Thyroid gland (tissue), 4 donors: ENCODE data around the gene KIRREL3. TPM values are rescaled to one million over a fixed set of nuclear protein-coding genes. Genes with fewer than 3 reads are reported as not detected.

ENCODE experiments used
- DNase-seq, 2 donors: peaks; one replicate each; pipeline ENCODE4 v3.0.0-alpha.2; 2019
- H3K27ac ChIP-seq, 3 donors: fragments of 200-600 bp; sonication (generic); 1 replicate in 2 of 3; 2 replicates in 1 of 3; pipeline ENCODE4 v1.5.1; 2016 to 2019; ENCODE audit warnings: mild to moderate bottlenecking in 1 of 3, moderate library complexity in 1 of 3
- H3K27me3 ChIP-seq: fragments of 200-600 bp; sonication (generic); one replicate; pipeline ENCODE4 v1.5.1; 2019
- H3K36me3 ChIP-seq, 2 donors: fragments of 200-600 bp; sonication (generic); one replicate each; pipeline ENCODE4 v1.5.1; 2016 to 2019
- H3K4me1 ChIP-seq, 2 donors: fragments of 200-600 bp; sonication (generic); one replicate each; pipeline ENCODE4 v1.5.1; 2017 to 2019
- H3K4me3 ChIP-seq, 3 donors: fragments of 200-600 bp; sonication (generic); replicated peaks in 1 of 3; 1 replicate in 2 of 3; 2 replicates in 1 of 3; pipeline ENCODE4 v1.5.1; 2016; ENCODE audit warnings: mild to moderate bottlenecking in 1 of 3
- H3K9me3 ChIP-seq: fragments of 200-600 bp; sonication (generic); one replicate; pipeline ENCODE4 v1.5.1; 2017
- POLR2A ChIP-seq, 2 donors: fragments of 450-650 bp; IDR thresholded peaks; one replicate each; pipeline ENCODE4 v1.6.1; 2017; ENCODE audit warnings: antibody characterized with exemption in 2 of 2, mild to moderate bottlenecking in 2 of 2, moderate library complexity in 1 of 2
- WGBS, 2 donors: methylation state at CpG; one replicate each; pipeline ENCODE4 v1.1.5; 2017; 5-methylcytosine and 5-hydroxymethylcytosine counted together
- intact Hi-C: fragments of 100-400 bp; cut with DNase I; formaldehyde crosslinking; loops from one replicate; pipeline ENCODE4 v1.15.1; 2023
- total RNA-seq, 4 donors: library from RNA; depleted of rRNA; stranded (reverse); fragments of >200 nt; gene quantifications; one replicate each; pipeline ENCODE4 v1.2.3, GENCODE V29; 2016
- TF ChIP-seq, protein P1 (sequence below), 6 experiments: fragments of 200-600 bp in 3 of 6; fragments of 450-650 bp in 3 of 6; sonication (generic) in 3 of 6; IDR thresholded peaks; one replicate each; pipeline ENCODE4 v1.5.1; 2016 to 2019; ENCODE audit warnings: antibody characterized with exemption in 6 of 6, mild to moderate bottlenecking in 2 of 6, inconsistent platforms in 1 of 6, moderate library complexity in 1 of 6

Gene KIRREL3
- total RNA-seq, 4 donors from 2014 or later = 0.78 TPM; not detected in 3

GRCh38 chr11:126611438-126611837, 389.1 kb downstream of the KIRREL3 start:
- Histone ChIP-seq H3K9me3 (no peaks in the 10 kb centered on the region), H3K27ac (no peak overlapping the region), H3K27me3 (no peaks in the 10 kb centered on the region), H3K4me1 (no peaks in the 10 kb centered on the region), H3K4me3 (no peak overlapping the region), H3K36me3 (no peaks in the 10 kb centered on the region)
- no peak for DNase-seq
- TF ChIP-seq, protein P1, sequence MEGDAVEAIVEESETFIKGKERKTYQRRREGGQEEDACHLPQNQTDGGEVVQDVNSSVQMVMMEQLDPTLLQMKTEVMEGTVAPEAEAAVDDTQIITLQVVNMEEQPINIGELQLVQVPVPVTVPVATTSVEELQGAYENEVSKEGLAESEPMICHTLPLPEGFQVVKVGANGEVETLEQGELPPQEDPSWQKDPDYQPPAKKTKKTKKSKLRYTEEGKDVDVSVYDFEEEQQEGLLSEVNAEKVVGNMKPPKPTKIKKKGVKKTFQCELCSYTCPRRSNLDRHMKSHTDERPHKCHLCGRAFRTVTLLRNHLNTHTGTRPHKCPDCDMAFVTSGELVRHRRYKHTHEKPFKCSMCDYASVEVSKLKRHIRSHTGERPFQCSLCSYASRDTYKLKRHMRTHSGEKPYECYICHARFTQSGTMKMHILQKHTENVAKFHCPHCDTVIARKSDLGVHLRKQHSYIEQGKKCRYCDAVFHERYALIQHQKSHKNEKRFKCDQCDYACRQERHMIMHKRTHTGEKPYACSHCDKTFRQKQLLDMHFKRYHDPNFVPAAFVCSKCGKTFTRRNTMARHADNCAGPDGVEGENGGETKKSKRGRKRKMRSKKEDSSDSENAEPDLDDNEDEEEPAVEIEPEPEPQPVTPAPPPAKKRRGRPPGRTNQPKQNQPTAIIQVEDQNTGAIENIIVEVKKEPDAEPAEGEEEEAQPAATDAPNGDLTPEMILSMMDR (IDR thresholded peaks at IDR 0.05) = no peak
- no peak for TF ChIP-seq POLR2A (IDR thresholded peaks at IDR 0.05)
- WGBS, 2 donors = 86 to 92% methylated on average over 8 of the region's 8 CpGs
- intact Hi-C loops = no loop called here

DNA sequence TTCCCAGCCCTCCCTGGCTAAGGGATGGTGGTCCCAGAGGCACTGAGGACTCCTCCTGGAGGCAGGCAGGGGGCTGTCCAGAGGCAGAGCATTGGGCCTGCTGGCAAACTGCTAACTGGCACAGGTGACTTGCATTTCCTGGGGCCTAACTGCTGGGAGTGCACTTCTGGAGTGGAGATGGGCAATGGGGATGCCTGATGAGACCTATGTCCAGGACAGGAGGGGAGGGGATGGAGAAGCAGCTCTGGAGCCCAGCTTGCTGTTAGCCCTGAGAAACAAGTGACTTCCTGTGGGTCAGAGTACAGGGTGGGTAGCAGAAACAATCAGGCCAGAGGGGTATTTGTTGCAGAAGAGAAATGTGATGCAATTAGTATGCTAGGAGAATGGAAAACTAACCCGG, 391.9 kb downstream of the KIRREL3 start:
- no peaks in the 10 kb centered on the region for H3K36me3 ChIP-seq
- WGBS, 2 donors = 50 to 75% methylated on average over 1 of the region's 1 CpG
- H3K4me3 ChIP-seq = no peak overlapping the region
- H3K4me1 ChIP-seq = no peaks in the 10 kb centered on the region
- no peaks in the 10 kb centered on the region for H3K9me3 ChIP-seq
- TF ChIP-seq, protein P1 (IDR thresholded peaks at IDR 0.05) = no peak
- no peak for TF ChIP-seq POLR2A (IDR thresholded peaks at IDR 0.05)
- intact Hi-C loops = no loop called here
- no peak for DNase-seq
- H3K27ac ChIP-seq = no peak overlapping the region
- H3K27me3 ChIP-seq = no peaks in the 10 kb centered on the region

GRCh38 chr11:126607776-126608541, 392.6 kb downstream of the KIRREL3 start:
- no peak overlapping the region for H3K27ac ChIP-seq
- 65 to 70% methylated on average over 18 to 19 of the region's 19 CpGs for WGBS, 2 donors
- no peaks in the 10 kb centered on the region for H3K9me3 ChIP-seq
- DNase-seq = no peak
- no peak overlapping the region for H3K4me3 ChIP-seq
- intact Hi-C loops = no loop called here
- H3K27me3 ChIP-seq = no peaks in the 10 kb centered on the region
- no peaks in the 10 kb centered on the region for H3K4me1 ChIP-seq
- H3K36me3 ChIP-seq = no peaks in the 10 kb centered on the region
- no peak for TF ChIP-seq POLR2A (IDR thresholded peaks at IDR 0.05)
- TF ChIP-seq, protein P1 (IDR thresholded peaks at IDR 0.05) = no peak

GRCh38 chr11:126607374-126607773, 393.2 kb downstream of the KIRREL3 start:
- H3K27ac ChIP-seq = no peak overlapping the region
- H3K4me3 ChIP-seq = no peak overlapping the region
- no peaks in the 10 kb centered on the region for H3K4me1 ChIP-seq
- no peaks in the 10 kb centered on the region for H3K9me3 ChIP-seq
- intact Hi-C loops = no loop called here
- 15 to 17% methylated on average over 8 of the region's 8 CpGs for WGBS, 2 donors
- peak; percentile 14 to 24 for DNase-seq
- TF ChIP-seq POLR2A (IDR thresholded peaks at IDR 0.05) = no peak
- TF ChIP-seq, protein P1 (IDR thresholded peaks at IDR 0.05) = peak in 4 of 6 experiments; percentile 30 to 46 (median 36)
- H3K27me3 ChIP-seq = no peaks in the 10 kb centered on the region
- no peaks in the 10 kb centered on the region for H3K36me3 ChIP-seq

DNA sequence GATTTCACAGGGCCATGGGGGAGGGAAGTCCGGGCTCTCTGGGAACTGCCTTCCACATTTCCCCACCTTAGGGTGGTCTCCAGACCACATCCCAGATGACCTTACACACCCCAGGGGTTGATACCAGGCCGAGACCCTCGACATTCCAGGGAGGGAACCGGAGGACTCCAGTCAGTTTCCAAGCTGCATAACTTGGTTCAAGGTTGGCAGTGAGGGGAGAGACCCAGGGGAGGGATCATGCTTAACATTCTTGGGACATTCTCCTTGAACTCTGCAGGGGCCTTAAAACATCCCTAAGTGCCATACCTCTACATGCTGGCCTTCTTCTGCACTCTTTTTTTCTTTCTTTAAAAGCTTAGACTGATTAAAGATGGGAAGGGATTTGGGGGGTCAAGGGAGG, 394.1 kb downstream of the KIRREL3 start:
- Histone ChIP-seq H3K36me3 (no peaks in the 10 kb centered on the region), H3K4me3 (no peak overlapping the region), H3K4me1 (no peaks in the 10 kb centered on the region), H3K27ac (no peak overlapping the region), H3K27me3 (no peaks in the 10 kb centered on the region), H3K9me3 (no peaks in the 10 kb centered on the region)
- DNase-seq = no peak
- TF ChIP-seq POLR2A (IDR thresholded peaks at IDR 0.05) = no peak
- TF ChIP-seq, protein P1 (IDR thresholded peaks at IDR 0.05) = no peak
- 50 to 63% methylated on average over 4 of the region's 4 CpGs for WGBS, 2 donors
- intact Hi-C loops = no loop called here
